ENCODE data around the gene C1orf146.
"Not testable (repeated sequence)": the region's sequence is repeated elsewhere in the genome, so short reads cannot be mapped to it uniquely, and the experiment has no call there.

C1orf146 gene

GRCh38 chr1:92276082-92276481 lies 58.4 kb downstream of the C1orf146 start:
- no peak for DNase-seq

DNA sequence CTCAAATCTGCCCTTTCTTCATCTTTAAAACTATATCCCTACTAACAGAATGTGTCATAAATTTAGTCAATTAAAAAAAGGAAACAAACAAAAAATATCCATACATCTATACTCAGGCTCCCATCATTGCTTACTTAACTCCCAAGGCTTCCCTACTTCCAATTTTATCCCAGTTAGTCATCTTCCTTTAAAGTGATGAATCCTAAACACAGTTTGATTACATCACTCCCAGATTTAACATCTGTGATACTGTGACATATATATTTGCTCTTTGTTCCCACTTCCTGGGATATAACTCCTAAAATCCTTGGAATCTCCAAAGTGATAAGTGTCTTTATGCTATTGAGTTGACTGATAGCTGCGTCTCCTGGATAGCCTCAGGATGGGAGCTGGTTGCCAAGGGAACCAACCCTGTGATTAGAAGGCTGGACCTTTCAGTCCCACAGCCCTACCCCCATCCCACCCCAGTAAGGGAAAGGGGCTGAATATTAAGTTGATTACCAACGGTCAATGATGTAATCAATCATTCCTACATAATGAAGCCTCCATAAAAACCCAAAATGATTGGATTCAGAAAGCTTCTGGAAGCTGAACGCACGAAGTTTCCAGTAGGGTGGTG lies 59.5 kb downstream of the C1orf146 start:
- DNase-seq, result no peak

DNA sequence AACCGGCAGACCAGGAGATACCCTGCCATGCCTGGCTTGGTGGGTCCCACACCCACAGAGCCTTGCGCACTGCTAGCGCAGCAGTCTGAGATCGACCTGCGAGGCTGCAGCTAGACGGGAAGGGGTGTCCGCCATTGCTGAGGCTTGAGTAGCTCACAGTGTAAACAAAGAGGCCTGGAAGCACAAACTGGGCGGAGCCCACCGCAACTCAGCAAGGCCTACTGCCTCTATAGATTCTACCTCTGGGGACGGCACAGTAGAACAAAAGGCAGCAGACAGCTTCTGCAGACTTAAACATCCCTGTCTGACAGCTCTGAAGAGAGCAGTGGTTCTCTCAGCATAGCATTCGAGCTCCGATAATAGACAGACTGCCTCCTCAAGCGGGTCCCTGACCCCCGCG lies 62.1 kb downstream of the C1orf146 start:
- DNase-seq, result not testable (repeated sequence)

DNA sequence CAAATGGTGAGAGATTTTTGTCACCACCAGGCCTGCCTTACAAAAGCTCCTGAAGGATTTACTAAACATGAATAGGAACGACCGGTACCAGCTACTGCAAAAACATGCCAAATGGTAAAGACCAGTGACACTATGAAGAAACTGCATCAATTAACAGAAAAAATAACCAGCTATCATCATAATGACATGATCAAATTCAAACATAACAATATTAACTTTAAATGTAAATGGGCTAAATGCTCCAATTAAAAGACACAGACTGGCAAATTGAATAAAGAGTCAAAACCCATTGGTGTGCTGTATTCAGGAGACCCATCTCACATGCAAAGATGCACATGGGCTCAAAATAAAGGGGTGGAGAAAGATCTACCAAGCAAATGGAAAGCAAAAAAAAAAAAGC lies 63.7 kb downstream of the C1orf146 start:
- not testable (repeated sequence) for DNase-seq

DNA sequence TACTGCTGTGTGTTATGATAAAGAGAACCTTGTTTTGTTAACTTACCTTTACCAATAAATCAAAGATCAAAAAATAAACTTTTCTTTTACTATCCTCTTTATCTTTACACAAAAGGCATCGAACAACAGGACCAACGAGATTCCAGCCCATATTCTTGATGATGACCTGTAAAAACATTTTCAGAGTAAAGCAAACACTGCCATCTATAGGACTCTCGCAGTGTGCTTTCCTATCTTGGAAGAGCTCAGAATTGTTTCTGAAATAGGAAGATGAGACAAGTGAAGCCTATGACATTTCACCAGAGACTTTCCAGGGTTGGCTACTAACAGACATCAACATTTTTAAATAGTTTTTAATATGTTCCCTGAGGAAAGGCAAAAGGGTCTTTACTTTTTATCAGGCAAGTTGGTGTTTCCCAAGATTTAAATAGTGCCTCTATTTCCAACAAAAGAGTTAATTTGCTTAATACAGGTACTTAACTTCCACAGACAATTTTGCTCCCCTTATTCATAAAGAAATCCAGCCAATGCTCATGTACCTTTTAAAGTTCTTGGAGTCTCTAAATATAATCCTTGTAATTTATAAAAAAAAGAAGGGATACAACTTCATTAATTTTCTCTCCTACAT lies 73.8 kb downstream of the C1orf146 start:
- no peak for DNase-seq
